ENCODE data around the gene RNU6-8. TPM values are rescaled to one million over a fixed set of nuclear protein-coding genes. Genes with fewer than 3 reads are reported as not detected.

RNU6-8 gene
- total RNA-seq, 1 experiment from 2014 or later, result not detected

- ChIA-PET POLR2A (no interaction called here), CTCF (no interaction called here)
- no peak for DNase-seq (ENCODE audit: low spot score)
- Mint-ChIP-seq H3K4me3 (peak overlapping the region; percentile 94), H3K36me3 (no peaks in the 10 kb centered on the region), H3K9me3 (no peaks in the 10 kb centered on the region), H3K27me3 (ENCODE audit: low read depth) (peaks cover 15% of the 10 kb centered on the region), H3K27ac (peak overlapping the region; percentile 96), H3K4me1 (peaks cover 10% of the 10 kb centered on the region)
- no peak for ATAC-seq
- TF ChIP-seq FOXP1 (CRISPR knock-in tag; IDR thresholded peaks at IDR 0.05; ENCODE audit: borderline replicate concordance) (no peak), ZNF512 (CRISPR knock-in tag; IDR thresholded peaks at IDR 0.05; ENCODE audit: borderline replicate concordance) (no peak)
These were observed 2.5 kb downstream of the RNU6-8 start for GRCh38 chr14:32200368-32201192.

- no peak for ATAC-seq
- ChIA-PET CTCF (no interaction called here), POLR2A (interaction anchor here (0.7 kb wide), 1 partner anchor 272 kb away, joined by 3 read pairs; no protein-coding TSS in a partner anchor)
- H3K27ac Mint-ChIP-seq, result no peak overlapping the region
- peaks cover 4% of the 10 kb centered on the region for H3K27me3 Mint-ChIP-seq (ENCODE audit: low read depth)
- no peak for TF ChIP-seq USF1 (CRISPR knock-in tag; IDR thresholded peaks at IDR 0.05)
- no peak for TF ChIP-seq STAT6 (CRISPR knock-in tag; conservative IDR thresholded peaks at IDR 0.05; ENCODE audit: low read depth)
- TF ChIP-seq ZNF512 (CRISPR knock-in tag; IDR thresholded peaks at IDR 0.05; ENCODE audit: borderline replicate concordance), result no peak
- TF ChIP-seq E2F5 (CRISPR knock-in tag; IDR thresholded peaks at IDR 0.05), result no peak
- TF ChIP-seq GRHL2 (CRISPR knock-in tag; IDR thresholded peaks at IDR 0.05; ENCODE audit: insufficient replicate concordance, severe bottlenecking), result no peak
- no peak for TF ChIP-seq ATF2 (CRISPR knock-in tag; IDR thresholded peaks at IDR 0.05; ENCODE audit: borderline replicate concordance, low read depth)
- TF ChIP-seq NFE2L1 (CRISPR knock-in tag; IDR thresholded peaks at IDR 0.05), result no peak
- TF ChIP-seq OVOL2 (CRISPR knock-in tag; IDR thresholded peaks at IDR 0.05; ENCODE audit: borderline replicate concordance), result no peak
- H3K4me3 Mint-ChIP-seq, result no peak overlapping the region
- DNase-seq (ENCODE audit: low spot score), result no peak
- peaks cover 7% of the 10 kb centered on the region; the same call in 1 of the 2 replicates for H3K9me3 Mint-ChIP-seq
- H3K4me1 Mint-ChIP-seq, result peaks cover 3% of the 10 kb centered on the region
- no peaks in the 10 kb centered on the region for H3K36me3 Mint-ChIP-seq
These were observed 5.2 kb downstream of the RNU6-8 start for GRCh38 chr14:32197919-32198318.

GRCh38 chr14:32195636-32196035, 7.4 kb downstream of the RNU6-8 start:
- POLR2A ChIA-PET, result no interaction called here
- no peak overlapping the region for H3K4me3 Mint-ChIP-seq
- H3K36me3 Mint-ChIP-seq, result no peaks in the 10 kb centered on the region
- H3K27ac Mint-ChIP-seq, result no peak overlapping the region
- no peak for ATAC-seq
- DNase-seq (ENCODE audit: low spot score), result no peak
- H3K27me3 Mint-ChIP-seq (ENCODE audit: low read depth), result no peaks in the 10 kb centered on the region
- CTCF ChIA-PET, result no interaction called here
- no peaks in the 10 kb centered on the region for H3K4me1 Mint-ChIP-seq
- H3K9me3 Mint-ChIP-seq, result peaks cover 7% of the 10 kb centered on the region; the same call in 1 of the 2 replicates
- TF ChIP-seq ZMAT4 (CRISPR knock-in tag; IDR thresholded peaks at IDR 0.05) (no peak), HMGA2 (CRISPR knock-in tag; IDR thresholded peaks at IDR 0.05) (no peak), ARID4B (CRISPR knock-in tag; IDR thresholded peaks at IDR 0.05; ENCODE audit: borderline replicate concordance) (no peak), NFYB (CRISPR knock-in tag; conservative IDR thresholded peaks at IDR 0.05; ENCODE audit: low read depth) (no peak), CDX4 (CRISPR knock-in tag; IDR thresholded peaks at IDR 0.05; ENCODE audit: borderline replicate concordance) (no peak)

Data from WTC11 (cell line).